GM19467 (cell line): ENCODE results near the gene CENPC.
A peak's percentile ranks its signal among the peaks of the same experiment; 100 is the strongest.
"Not testable (repeated sequence)": the region's sequence is repeated elsewhere in the genome, so short reads cannot be mapped to it uniquely, and the experiment has no call there.

Experiments
- ATAC-seq: cut with Tn5 transposase; IDR thresholded peaks from one replicate; pipeline ENCODE4 v1.9.1; 2021; ENCODE audit warnings: mild to moderate bottlenecking, moderate library complexity; ENCODE audit not compliant: unreplicated experiment

Gene CENPC

DNA sequence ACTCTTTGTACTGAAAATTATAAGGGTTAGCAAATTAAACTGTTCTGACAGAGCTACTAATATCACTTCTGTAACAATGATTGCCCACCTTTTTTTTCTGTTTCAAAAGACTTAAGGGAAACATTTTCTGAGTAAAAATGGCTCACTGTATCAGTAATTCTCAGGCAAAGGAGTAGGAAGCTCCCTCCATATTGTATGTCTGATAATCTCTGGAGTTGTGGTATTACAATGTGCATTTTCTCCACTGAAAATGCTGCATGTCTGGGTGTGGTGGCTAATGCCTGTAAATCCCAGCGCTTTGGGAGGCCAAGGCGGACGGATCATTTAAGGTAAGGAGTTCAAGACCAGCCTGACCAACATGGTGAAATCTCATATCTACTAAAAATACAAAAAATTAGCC is 8.8 kb upstream of the CENPC start:
- ATAC-seq = no peak

GRCh38 chr4:67552146-67552792 is 7.0 kb upstream of the CENPC start:
- not testable (repeated sequence) for ATAC-seq

DNA sequence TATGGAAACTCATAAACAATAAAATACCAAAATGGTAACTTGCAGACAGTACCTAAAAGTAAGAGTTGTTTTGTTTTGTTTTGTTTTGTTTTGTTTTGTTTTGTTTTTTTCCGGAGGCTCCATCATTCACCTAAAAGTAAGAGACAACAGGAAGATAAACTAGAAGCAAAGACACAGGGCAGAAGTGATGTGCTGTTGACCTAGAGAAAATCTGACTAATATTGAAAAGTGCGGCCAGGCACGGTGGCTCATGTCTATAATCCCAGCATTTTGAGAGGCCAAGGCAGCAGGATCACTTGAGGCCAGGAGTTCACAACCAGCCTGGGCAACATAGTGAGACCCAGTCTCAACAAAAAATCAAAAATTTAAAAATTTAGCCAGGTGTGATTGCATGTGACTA is 5.6 kb upstream of the CENPC start:
- ATAC-seq = peak; percentile 13

GRCh38 chr4:67550451-67550850 is 5.1 kb upstream of the CENPC start:
- ATAC-seq = peak; percentile 40

GRCh38 chr4:67549123-67549522 is 3.8 kb upstream of the CENPC start:
- ATAC-seq = no peak

DNA sequence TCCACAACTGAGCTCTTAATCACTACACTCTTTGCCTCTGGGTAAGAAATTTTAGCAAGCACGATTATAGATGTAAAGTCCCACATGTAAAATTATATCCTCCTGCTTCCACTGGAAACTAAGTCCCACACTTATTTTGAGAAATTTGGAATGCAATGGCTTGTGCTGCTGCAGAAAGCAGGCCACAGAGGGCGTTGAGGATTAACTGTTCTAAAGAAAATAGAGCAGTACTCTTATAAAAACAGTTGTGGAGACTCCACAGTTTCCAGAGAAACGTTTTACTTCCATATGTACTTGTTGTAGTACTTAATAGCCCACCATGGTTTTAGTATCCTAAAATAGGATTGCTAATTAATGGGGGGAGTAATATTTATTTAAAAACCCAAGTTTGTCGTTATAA is 1.7 kb upstream of the CENPC start:
- ATAC-seq = no peak

DNA sequence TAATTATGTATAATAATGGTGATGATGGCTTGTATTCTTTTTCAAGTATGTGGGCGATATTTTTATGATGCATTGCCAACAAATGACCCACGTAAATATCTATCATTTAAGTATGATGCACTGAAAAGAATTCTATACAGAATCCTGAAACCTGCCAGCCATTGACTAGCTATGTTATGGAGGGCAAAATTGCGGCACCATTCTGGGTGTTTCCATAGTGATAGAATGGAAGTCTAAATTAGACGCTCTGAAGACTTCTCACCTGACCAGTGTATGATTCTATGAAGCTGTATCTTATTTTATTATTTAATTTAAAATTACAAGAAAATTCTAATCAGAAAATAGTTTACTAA is 677 bp upstream of the CENPC start:
- no peak for ATAC-seq

DNA sequence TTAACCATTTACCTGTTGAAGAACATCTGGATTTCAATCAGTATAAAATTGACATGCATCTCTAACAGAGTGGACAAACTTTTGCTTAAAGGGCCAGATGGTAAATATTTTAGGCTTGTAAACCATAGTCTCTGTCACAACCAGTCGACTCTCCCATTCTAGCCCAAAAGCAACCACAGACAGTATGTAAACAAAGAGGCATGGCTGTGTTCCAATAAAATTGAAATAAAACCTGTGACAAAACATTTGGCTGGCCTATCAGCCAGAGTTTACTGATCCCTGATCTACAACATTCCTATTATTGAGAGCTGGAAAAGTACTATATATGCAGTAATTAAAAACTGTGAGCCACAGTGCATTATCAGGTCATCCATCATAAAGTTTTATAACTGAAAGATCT is 3.2 kb downstream of the CENPC start:
- no peak for ATAC-seq

GRCh38 chr4:67539830-67540229 is 5.5 kb downstream of the CENPC start:
- no peak for ATAC-seq

GRCh38 chr4:67535280-67535840 is 9.9 kb downstream of the CENPC start:
- ATAC-seq = no peak

- no peak for ATAC-seq
Observed at GRCh38 chr4:67533112-67533511, 12.2 kb downstream of the CENPC start.

DNA sequence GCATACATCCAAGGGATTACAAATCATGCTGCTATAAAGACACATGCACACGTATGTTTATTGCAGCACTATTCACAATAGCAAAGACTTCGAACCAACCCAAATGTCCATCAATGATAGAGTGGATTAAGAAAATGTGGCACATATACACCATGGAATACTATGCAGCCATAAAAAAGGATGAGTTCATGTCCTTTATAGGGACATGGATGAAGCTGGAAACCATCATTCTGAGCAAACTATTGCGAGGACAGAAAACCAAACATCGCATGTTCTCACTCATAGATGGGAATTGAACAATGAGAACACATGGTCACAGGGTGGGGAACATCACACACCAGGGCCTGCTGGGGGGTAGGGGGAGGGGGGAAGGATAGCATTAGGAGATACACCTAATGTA is 12.9 kb downstream of the CENPC start:
- not testable (repeated sequence) for ATAC-seq

DNA sequence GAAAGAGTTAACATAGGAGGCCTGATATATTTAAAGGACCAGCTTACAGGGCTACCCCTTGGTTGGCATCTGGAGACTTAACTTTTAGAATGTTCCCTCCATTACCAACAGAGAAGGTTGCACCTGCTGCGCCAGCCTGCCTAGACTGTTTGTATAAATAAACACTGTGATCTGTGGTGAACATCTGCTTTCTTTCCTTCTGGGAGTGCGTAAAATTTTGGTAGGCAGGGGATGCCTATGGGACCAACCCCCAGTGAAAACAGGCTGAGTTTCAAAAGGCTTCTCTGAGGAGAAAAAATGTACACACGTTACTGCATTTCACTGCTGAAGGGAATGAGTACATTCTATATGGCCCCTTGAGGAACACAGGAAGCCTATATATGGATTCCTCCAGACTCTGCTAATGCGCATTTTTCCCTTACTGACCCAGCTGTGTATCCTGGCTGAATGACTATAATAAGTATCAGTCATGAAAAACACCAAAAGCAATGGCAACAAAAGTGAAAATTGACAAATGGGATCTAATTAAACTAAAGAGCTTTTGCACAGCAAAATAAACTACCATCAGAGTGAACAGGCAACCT is 13.8 kb downstream of the CENPC start:
- no peak for ATAC-seq

DNA sequence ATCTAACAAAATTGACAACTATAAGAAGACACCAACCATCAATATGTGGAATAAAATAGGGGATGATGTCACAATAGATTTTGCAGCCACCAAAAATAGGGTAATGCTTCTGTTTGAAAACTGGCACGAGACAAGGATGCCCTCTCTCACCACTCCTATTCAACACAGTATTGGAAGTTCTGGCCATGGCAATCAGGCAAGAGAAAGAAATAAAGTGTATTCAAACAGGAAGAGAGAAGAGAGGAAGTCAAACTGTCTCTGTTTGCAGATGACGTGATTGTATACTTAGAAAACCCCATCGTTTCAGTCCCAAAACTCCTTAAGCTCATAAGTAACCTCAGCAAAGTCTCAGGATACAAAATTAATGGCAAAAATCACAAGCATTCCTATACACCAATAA is 21.2 kb downstream of the CENPC start:
- not testable (repeated sequence) for ATAC-seq

DNA sequence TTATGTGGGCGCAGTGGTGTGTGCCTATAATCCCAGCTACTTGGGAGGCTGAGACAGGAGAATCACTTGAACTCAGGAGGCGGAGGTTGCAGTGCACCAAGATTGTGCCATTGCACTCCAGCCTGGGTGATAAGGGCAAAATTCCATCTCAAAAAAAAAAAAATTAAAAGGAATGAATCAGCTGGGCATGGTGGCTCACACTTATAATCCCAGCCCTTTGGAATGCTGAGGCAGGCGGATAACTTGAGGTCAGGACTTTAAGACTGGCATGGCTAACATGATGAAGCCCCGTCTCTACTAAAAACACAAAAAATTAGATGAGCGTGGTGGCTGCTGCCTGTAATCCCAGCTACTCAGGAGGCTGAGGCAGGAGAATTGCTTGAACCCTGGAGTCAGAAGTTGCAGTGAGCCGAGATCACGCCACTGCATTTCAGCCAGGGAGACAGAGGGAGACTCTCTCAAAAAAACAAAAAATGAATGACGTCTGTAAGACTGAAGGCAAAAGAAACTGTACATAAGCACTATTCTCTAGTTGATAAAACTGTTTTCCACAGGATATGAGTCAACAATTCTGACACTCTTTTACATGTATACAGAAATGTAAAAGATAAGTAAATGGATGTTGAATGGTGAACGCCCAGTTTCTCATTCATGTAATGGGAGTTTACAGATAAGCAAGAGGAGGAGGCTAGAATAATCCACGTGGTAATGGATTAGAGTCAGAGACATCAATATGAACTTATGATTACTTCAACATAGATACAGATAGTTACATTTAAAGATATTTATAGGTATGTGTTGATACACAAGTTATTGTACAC is 22.2 kb downstream of the CENPC start:
- ATAC-seq = no peak

GRCh38 chr4:67522230-67522629 is 23.1 kb downstream of the CENPC start:
- ATAC-seq = no peak

DNA sequence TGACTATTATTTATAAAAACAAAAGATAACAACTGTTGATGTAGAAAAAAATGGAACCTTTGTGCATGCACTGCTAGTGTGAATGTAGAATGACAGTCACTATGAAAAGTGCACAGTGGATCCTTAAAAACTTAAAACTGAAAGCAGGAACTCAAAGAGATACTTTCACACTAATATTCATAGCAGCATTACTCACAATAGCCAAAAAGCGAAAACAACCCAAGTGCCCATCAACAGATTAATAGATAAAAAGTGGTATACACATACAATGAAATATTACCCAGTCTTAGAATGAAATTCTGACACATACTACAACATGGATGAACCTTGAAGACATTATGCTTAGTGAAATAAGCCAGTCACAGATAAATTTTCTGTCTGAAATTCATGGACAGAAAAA is 23.8 kb downstream of the CENPC start:
- peak; percentile 82 for ATAC-seq

GRCh38 chr4:67520141-67520540 is 25.2 kb downstream of the CENPC start:
- ATAC-seq = no peak

GRCh38 chr4:67512501-67512900 is 32.8 kb downstream of the CENPC start:
- ATAC-seq = no peak

DNA sequence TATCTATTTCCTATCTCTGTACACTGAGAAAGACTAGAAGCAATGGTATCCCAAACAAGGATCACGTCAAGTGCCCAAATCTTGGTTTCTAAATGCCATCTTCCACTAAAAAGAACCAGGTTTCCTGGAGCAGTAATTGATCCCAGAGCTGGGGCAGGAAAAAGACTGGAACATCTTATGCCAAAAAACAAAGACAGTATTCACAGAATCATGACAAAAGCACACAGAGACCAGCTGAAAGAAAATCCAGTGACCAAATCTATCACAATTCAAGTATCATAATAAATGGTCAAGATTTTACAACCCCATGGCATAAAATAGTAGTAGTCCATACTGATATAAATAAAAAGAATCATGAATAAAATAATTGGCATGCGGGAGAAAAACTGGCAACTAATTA is 44.9 kb downstream of the CENPC start:
- no peak for ATAC-seq

- no peak for ATAC-seq
Observed at GRCh38 chr4:67499799-67500198, 45.5 kb downstream of the CENPC start.
